Effector memory CD8-positive, alpha-beta T cell (primary cell): ENCODE results near the gene PLPPR1.

Source experiments
- ATAC-seq: fragments of 150-1000 bp; cut with Tn5 transposase; replicated peaks from 2 replicates; pipeline ENCODE4 v1.10.0; 2021; ENCODE audit warnings: mild to moderate bottlenecking, moderate library complexity
- DNase-seq, 3 experiments: peaks; one replicate each; pipeline ENCODE4 v3.0.0; 2021
- H3K27ac Mint-ChIP-seq, 2 donors: one replicate each; pipeline ENCODE4 v1.8.0; 2022; ENCODE audit warnings: mild to moderate bottlenecking in 2 of 2, mixed read lengths in 2 of 2, moderate library complexity in 2 of 2
- H3K27me3 Mint-ChIP-seq, 2 donors: one replicate each; pipeline ENCODE4 v1.8.0; 2022; ENCODE audit warnings: mixed read lengths in 2 of 2
- H3K36me3 Mint-ChIP-seq: one replicate; pipeline ENCODE4 v1.8.0; 2022; ENCODE audit warnings: mild to moderate bottlenecking, moderate library complexity, mixed read lengths; ENCODE audit not compliant: insufficient read depth
- H3K4me1 Mint-ChIP-seq, 2 donors: one replicate each; pipeline ENCODE4 v1.8.0; 2022; ENCODE audit warnings: low read depth in 2 of 2, mixed read lengths in 2 of 2
- H3K4me3 Mint-ChIP-seq, 2 donors: one replicate each; pipeline ENCODE4 v1.8.0; 2022; ENCODE audit warnings: mild to moderate bottlenecking in 2 of 2, mixed read lengths in 2 of 2, moderate library complexity in 2 of 2
- H3K9me3 Mint-ChIP-seq, 2 donors: one replicate each; pipeline ENCODE4 v1.8.0; 2022; ENCODE audit warnings: mixed read lengths in 2 of 2

PLPPR1 gene

GRCh38 chr9:101212661-101213060, 184.1 kb downstream of the PLPPR1 start:
- Mint-ChIP-seq H3K27me3 (peaks cover 0 to 6% of the 10 kb centered on the region in 2 donors), H3K9me3 (no peaks in the 10 kb centered on the region), H3K4me3 (no peak overlapping the region), H3K4me1 (no peaks in the 10 kb centered on the region), H3K27ac (no peak overlapping the region), H3K36me3 (peaks cover 2% of the 10 kb centered on the region)
- no peak for DNase-seq
- ATAC-seq = no peak

- Mint-ChIP-seq H3K27me3 (peaks cover 0 to 6% of the 10 kb centered on the region in 2 donors), H3K27ac (no peak overlapping the region), H3K36me3 (peaks cover 2% of the 10 kb centered on the region), H3K4me1 (no peaks in the 10 kb centered on the region), H3K9me3 (no peaks in the 10 kb centered on the region), H3K4me3 (no peak overlapping the region)
- no peak for ATAC-seq
- no peak for DNase-seq
Measured at GRCh38 chr9:101219030-101219429, 190.5 kb downstream of the PLPPR1 start.

GRCh38 chr9:101220341-101220740, 191.8 kb downstream of the PLPPR1 start:
- H3K27ac Mint-ChIP-seq = no peak overlapping the region
- no peak overlapping the region for H3K4me3 Mint-ChIP-seq
- peaks cover 2% of the 10 kb centered on the region for H3K36me3 Mint-ChIP-seq
- no peaks in the 10 kb centered on the region for H3K9me3 Mint-ChIP-seq
- DNase-seq = no peak
- H3K27me3 Mint-ChIP-seq = peaks cover 0 to 4% of the 10 kb centered on the region in 2 donors
- H3K4me1 Mint-ChIP-seq = no peaks in the 10 kb centered on the region
- no peak for ATAC-seq

GRCh38 chr9:101225271-101225670, 196.7 kb downstream of the PLPPR1 start:
- ATAC-seq = no peak
- Mint-ChIP-seq H3K36me3 (no peaks in the 10 kb centered on the region), H3K4me1 (no peaks in the 10 kb centered on the region), H3K27ac (no peak overlapping the region), H3K27me3 (no peaks in the 10 kb centered on the region), H3K9me3 (no peaks in the 10 kb centered on the region), H3K4me3 (no peak overlapping the region)
- DNase-seq = no peak

- H3K27ac Mint-ChIP-seq = no peak overlapping the region
- H3K4me3 Mint-ChIP-seq = no peak overlapping the region
- H3K4me1 Mint-ChIP-seq = no peaks in the 10 kb centered on the region
- no peaks in the 10 kb centered on the region for H3K9me3 Mint-ChIP-seq
- ATAC-seq (no peak), DNase-seq (no peak)
- H3K36me3 Mint-ChIP-seq = no peaks in the 10 kb centered on the region
- H3K27me3 Mint-ChIP-seq = no peaks in the 10 kb centered on the region
Measured at GRCh38 chr9:101226161-101226560, 197.6 kb downstream of the PLPPR1 start.

- H3K36me3 Mint-ChIP-seq = no peaks in the 10 kb centered on the region
- DNase-seq (no peak), ATAC-seq (no peak)
- no peaks in the 10 kb centered on the region for H3K9me3 Mint-ChIP-seq
- H3K27ac Mint-ChIP-seq = no peak overlapping the region
- no peaks in the 10 kb centered on the region for H3K27me3 Mint-ChIP-seq
- no peaks in the 10 kb centered on the region for H3K4me1 Mint-ChIP-seq
- H3K4me3 Mint-ChIP-seq = no peak overlapping the region
Measured at GRCh38 chr9:101226803-101227202, 198.3 kb downstream of the PLPPR1 start.

GRCh38 chr9:101229606-101230005, 201.1 kb downstream of the PLPPR1 start:
- H3K9me3 Mint-ChIP-seq = no peaks in the 10 kb centered on the region
- no peak for ATAC-seq
- no peak overlapping the region for H3K4me3 Mint-ChIP-seq
- H3K36me3 Mint-ChIP-seq = no peaks in the 10 kb centered on the region
- H3K27me3 Mint-ChIP-seq = no peaks in the 10 kb centered on the region
- DNase-seq = no peak
- H3K27ac Mint-ChIP-seq = no peak overlapping the region
- H3K4me1 Mint-ChIP-seq = no peaks in the 10 kb centered on the region

GRCh38 chr9:101232405-101232977, 204.0 kb downstream of the PLPPR1 start:
- no peak for ATAC-seq
- no peaks in the 10 kb centered on the region for H3K4me1 Mint-ChIP-seq

GRCh38 chr9:101235105-101235866, 206.8 kb downstream of the PLPPR1 start:
- DNase-seq (no peak), ATAC-seq (no peak)
- Mint-ChIP-seq H3K9me3 (no peaks in the 10 kb centered on the region), H3K27ac (no peak overlapping the region), H3K4me3 (no peak overlapping the region), H3K36me3 (no peaks in the 10 kb centered on the region), H3K4me1 (no peaks in the 10 kb centered on the region), H3K27me3 (no peaks in the 10 kb centered on the region)

More at GRCh38 chr9:101232405-101232977, 204.0 kb downstream of the PLPPR1 start:
- H3K4me3 Mint-ChIP-seq = no peak overlapping the region
- no peak for DNase-seq
- H3K36me3 Mint-ChIP-seq = no peaks in the 10 kb centered on the region
- H3K9me3 Mint-ChIP-seq = no peaks in the 10 kb centered on the region
- H3K27ac Mint-ChIP-seq = no peak overlapping the region
- no peaks in the 10 kb centered on the region for H3K27me3 Mint-ChIP-seq

- H3K36me3 Mint-ChIP-seq = no peaks in the 10 kb centered on the region
- ATAC-seq (no peak), DNase-seq (no peak)
- no peak overlapping the region for H3K4me3 Mint-ChIP-seq
- H3K27me3 Mint-ChIP-seq = no peaks in the 10 kb centered on the region
- no peak overlapping the region for H3K27ac Mint-ChIP-seq
- H3K4me1 Mint-ChIP-seq = no peaks in the 10 kb centered on the region
- H3K9me3 Mint-ChIP-seq = peaks cover 0 to 8% of the 10 kb centered on the region in 2 donors
Measured at GRCh38 chr9:101242651-101243050, 214.1 kb downstream of the PLPPR1 start.

- Mint-ChIP-seq H3K27me3 (no peaks in the 10 kb centered on the region), H3K9me3 (peaks cover 0 to 8% of the 10 kb centered on the region in 2 donors), H3K36me3 (no peaks in the 10 kb centered on the region), H3K27ac (no peak overlapping the region), H3K4me1 (no peaks in the 10 kb centered on the region), H3K4me3 (no peak overlapping the region)
- no peak for DNase-seq
- no peak for ATAC-seq
Measured at GRCh38 chr9:101246691-101247090, 218.2 kb downstream of the PLPPR1 start.

- Mint-ChIP-seq H3K36me3 (no peaks in the 10 kb centered on the region), H3K27me3 (no peaks in the 10 kb centered on the region), H3K27ac (no peak overlapping the region), H3K4me1 (no peaks in the 10 kb centered on the region), H3K9me3 (peaks cover 0 to 7% of the 10 kb centered on the region in 2 donors), H3K4me3 (no peak overlapping the region)
- DNase-seq = no peak
- ATAC-seq = no peak
Measured at GRCh38 chr9:101247297-101247696, 218.8 kb downstream of the PLPPR1 start.

GRCh38 chr9:101254733-101255433, 226.4 kb downstream of the PLPPR1 start:
- no peaks in the 10 kb centered on the region for H3K36me3 Mint-ChIP-seq
- H3K27me3 Mint-ChIP-seq = peaks cover 0 to 6% of the 10 kb centered on the region in 2 donors
- H3K9me3 Mint-ChIP-seq = no peaks in the 10 kb centered on the region
- no peak overlapping the region for H3K4me3 Mint-ChIP-seq
- DNase-seq (no peak), ATAC-seq (no peak)
- H3K27ac Mint-ChIP-seq = no peak overlapping the region
- no peaks in the 10 kb centered on the region for H3K4me1 Mint-ChIP-seq

- Mint-ChIP-seq H3K36me3 (no peaks in the 10 kb centered on the region), H3K4me1 (no peaks in the 10 kb centered on the region), H3K9me3 (peaks cover 6 to 8% of the 10 kb centered on the region in 2 donors), H3K27me3 (peaks cover 6 to 8% of the 10 kb centered on the region in 2 donors), H3K4me3 (no peak overlapping the region), H3K27ac (no peak overlapping the region)
- ATAC-seq (no peak), DNase-seq (no peak)
Measured at GRCh38 chr9:101264727-101265126, 236.2 kb downstream of the PLPPR1 start.
